GOT3 (cell line): Measurements from ENCODE around the gene ALPK3.
A peak's percentile ranks its signal among the peaks of the same experiment; 100 is the strongest.
"Not testable (repeated sequence)": the region's sequence is repeated elsewhere in the genome, so short reads cannot be mapped to it uniquely, and the experiment has no call there.

Experiments used
- DNase-seq: peaks from one replicate; lab custom pipeline; 2025; ENCODE audit warnings: mixed read lengths; lab: John Stamatoyannopoulos, UW

The ALPK3 gene

GRCh38 chr15:84824260-84825007, 7.3 kb downstream of the ALPK3 start:
- no peak for DNase-seq

GRCh38 chr15:84826369-84826823, 9.2 kb downstream of the ALPK3 start:
- no peak for DNase-seq

- DNase-seq: no peak
These were observed 10.1 kb downstream of the ALPK3 start for GRCh38 chr15:84827246-84827645.

- DNase-seq: no peak
These were observed 11.1 kb downstream of the ALPK3 start for GRCh38 chr15:84828086-84828908.

- no peak for DNase-seq
These were observed 12.3 kb downstream of the ALPK3 start for GRCh38 chr15:84829428-84829827.

- DNase-seq: no peak
These were observed 12.9 kb downstream of the ALPK3 start for GRCh38 chr15:84830036-84830435.

GRCh38 chr15:84831028-84831427, 13.9 kb downstream of the ALPK3 start:
- no peak for DNase-seq

- no peak for DNase-seq
These were observed 14.5 kb downstream of the ALPK3 start for GRCh38 chr15:84831613-84832012.

GRCh38 chr15:84832448-84833040, 15.4 kb downstream of the ALPK3 start:
- DNase-seq: no peak

- no peak for DNase-seq
These were observed 16.5 kb downstream of the ALPK3 start for GRCh38 chr15:84833447-84834228.

GRCh38 chr15:84834229-84834955, 17.2 kb downstream of the ALPK3 start:
- no peak for DNase-seq

- no peak for DNase-seq
These were observed 17.8 kb downstream of the ALPK3 start for GRCh38 chr15:84834969-84835368.

- DNase-seq: no peak
These were observed 18.6 kb downstream of the ALPK3 start for GRCh38 chr15:84835661-84836337.

GRCh38 chr15:84836844-84837243, 19.7 kb downstream of the ALPK3 start:
- no peak for DNase-seq

- no peak for DNase-seq
These were observed 22.6 kb downstream of the ALPK3 start for GRCh38 chr15:84839714-84840113.

GRCh38 chr15:84840255-84840654, 23.1 kb downstream of the ALPK3 start:
- DNase-seq: no peak

GRCh38 chr15:84840741-84841429, 23.7 kb downstream of the ALPK3 start:
- DNase-seq: peak; percentile 48

- no peak for DNase-seq
These were observed 25.6 kb downstream of the ALPK3 start for GRCh38 chr15:84842781-84843180.

- no peak for DNase-seq
These were observed 27.8 kb downstream of the ALPK3 start for GRCh38 chr15:84844964-84845363.

GRCh38 chr15:84845631-84846030, 28.5 kb downstream of the ALPK3 start:
- DNase-seq: not testable (repeated sequence)
